Stimulated activated CD4-positive, alpha-beta T cell treated with anti-CD3 and anti-CD28 coated beads, Interleukin-15, amount 100 ng/mL, for 24 hours (primary cell): ENCODE results near the gene PWP2.
"Not testable (repeated sequence)": the region's sequence is repeated elsewhere in the genome, so short reads cannot be mapped to it uniquely, and the experiment has no call there.

Experiments used
- DNase-seq: peaks from one replicate; pipeline ENCODE4 v3.0.0-alpha.2; 2020

PWP2 gene

GRCh38 chr21:44167527-44167926, 60.3 kb downstream of the PWP2 start:
- DNase-seq: not testable (repeated sequence)

DNA sequence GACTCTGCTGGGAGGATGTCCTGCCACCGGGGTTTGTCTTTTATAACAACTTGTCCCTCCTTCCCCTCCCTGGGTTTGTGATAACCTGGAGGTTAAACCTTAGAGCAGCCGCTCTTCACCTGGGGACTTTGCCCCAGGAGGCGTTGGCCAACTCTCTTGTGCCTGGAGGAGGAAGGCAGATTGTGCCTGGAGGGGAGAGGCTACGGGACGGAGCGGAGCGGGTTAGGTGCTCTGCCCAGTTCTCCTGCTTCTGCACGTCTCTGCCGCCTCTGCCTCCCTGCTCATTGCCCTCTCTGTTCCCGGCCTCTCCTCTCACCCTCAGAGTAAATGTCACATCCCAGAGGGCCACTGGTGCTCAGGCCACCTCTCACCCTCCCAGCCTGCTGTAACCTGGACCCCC, 63.1 kb downstream of the PWP2 start:
- not testable (repeated sequence) for DNase-seq

- DNase-seq: not testable (repeated sequence)
Observed at GRCh38 chr21:44170863-44171262, 63.7 kb downstream of the PWP2 start.

- DNase-seq: not testable (repeated sequence)
Observed at GRCh38 chr21:44171962-44172572, 64.9 kb downstream of the PWP2 start.

GRCh38 chr21:44172741-44173140, 65.5 kb downstream of the PWP2 start:
- DNase-seq: not testable (repeated sequence)

DNA sequence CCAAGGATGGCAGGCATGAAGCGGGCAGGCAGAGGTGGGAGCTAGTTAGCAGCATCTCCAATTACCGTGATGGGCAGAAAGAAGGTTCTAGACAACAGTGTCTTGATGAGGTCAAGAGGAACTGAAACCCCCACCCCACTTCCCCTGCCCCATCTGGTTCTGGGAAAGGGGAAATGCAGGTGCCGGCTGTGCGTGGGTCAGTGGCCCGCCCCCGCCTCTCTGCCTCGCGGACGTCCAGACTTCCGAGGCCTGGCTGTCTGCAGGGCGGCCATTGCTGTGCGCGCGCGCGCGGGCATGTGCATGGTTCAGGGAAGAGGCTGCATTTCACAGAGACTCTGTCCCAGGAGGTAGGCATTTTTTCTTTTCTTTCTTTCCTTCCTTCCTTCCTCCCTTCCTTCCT, 68.0 kb downstream of the PWP2 start:
- DNase-seq: not testable (repeated sequence)

DNA sequence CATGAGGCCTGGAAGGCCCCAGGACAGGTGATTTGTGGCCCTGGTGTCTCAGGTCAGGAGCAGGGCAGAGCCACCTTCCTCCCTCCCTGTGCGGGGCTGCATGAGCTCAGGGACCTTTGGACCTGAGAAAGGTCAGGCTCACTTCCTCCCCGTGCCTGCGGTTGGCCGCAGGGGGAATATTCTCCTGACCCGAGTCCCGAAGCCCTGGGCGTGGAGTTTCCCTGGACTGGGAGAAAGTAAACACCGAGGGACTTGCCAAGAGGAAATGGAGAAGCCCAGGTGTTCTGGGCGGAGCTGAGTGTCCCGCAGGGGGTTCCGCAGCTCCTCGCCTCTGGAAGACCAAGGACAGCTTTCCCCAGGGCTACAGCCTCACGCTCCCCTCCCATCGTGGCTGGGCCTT, 68.9 kb downstream of the PWP2 start:
- not testable (repeated sequence) for DNase-seq
